ENCODE data around the gene ANKFN1.

Gene ANKFN1

DNA sequence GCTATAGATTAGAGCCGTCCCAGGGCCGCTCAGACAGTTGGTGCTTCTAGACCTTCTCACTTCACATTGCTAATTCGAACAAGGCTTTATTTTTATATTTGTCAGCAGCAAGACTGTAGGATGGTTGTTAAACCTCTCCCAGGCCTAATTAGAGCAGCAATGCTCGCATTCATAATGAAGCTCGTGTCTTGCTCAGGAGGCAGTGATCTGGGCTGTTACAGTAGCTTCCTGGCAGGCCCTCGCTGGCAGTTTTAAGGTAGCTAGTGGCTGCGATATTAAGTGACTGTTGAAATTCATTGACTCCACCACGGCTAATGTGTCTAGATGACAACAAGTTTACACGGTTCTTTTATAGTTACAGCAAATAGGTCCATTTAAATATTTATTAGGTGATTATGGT, 23.2 kb upstream of the ANKFN1 start:
- TF ChIP-seq, protein P1, sequence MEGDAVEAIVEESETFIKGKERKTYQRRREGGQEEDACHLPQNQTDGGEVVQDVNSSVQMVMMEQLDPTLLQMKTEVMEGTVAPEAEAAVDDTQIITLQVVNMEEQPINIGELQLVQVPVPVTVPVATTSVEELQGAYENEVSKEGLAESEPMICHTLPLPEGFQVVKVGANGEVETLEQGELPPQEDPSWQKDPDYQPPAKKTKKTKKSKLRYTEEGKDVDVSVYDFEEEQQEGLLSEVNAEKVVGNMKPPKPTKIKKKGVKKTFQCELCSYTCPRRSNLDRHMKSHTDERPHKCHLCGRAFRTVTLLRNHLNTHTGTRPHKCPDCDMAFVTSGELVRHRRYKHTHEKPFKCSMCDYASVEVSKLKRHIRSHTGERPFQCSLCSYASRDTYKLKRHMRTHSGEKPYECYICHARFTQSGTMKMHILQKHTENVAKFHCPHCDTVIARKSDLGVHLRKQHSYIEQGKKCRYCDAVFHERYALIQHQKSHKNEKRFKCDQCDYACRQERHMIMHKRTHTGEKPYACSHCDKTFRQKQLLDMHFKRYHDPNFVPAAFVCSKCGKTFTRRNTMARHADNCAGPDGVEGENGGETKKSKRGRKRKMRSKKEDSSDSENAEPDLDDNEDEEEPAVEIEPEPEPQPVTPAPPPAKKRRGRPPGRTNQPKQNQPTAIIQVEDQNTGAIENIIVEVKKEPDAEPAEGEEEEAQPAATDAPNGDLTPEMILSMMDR (IDR thresholded peaks at IDR 0.05; ENCODE audit: borderline replicate concordance, control extremely low read depth, extremely low read depth, insufficient read depth, missing control alignments) = no peak
- DNase-seq (ENCODE audit: low spot score) = no peak
- in situ Hi-C loops (cut with MboI; ENCODE audit: low sequenced_read_pairs, unreplicated experiment) = no loop called here

DNA sequence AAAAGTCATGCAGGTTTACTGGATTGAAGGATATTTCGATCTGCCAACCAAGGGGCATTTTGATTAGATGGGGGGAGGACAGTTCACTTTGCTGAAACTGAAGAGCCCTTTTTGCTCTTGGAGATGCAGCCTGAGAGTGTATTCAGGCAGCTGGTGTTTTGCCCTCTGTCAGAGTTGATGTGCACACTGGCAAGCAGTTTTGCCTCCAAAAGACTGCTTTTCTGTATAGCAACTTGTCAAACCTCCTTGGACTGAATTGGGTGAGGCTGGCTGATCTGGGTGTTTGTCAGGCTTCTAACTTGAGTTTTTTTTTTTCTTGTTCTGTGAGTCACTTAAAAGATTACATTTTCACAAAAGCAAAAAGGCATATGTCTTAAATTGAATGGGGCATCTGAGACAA, 22.6 kb upstream of the ANKFN1 start:
- no peak for DNase-seq (ENCODE audit: low spot score)
- in situ Hi-C loops (cut with MboI; ENCODE audit: low sequenced_read_pairs, unreplicated experiment) = no loop called here
- TF ChIP-seq, protein P1 (IDR thresholded peaks at IDR 0.05; ENCODE audit: borderline replicate concordance, control extremely low read depth, extremely low read depth, insufficient read depth, missing control alignments) = no peak

DNA sequence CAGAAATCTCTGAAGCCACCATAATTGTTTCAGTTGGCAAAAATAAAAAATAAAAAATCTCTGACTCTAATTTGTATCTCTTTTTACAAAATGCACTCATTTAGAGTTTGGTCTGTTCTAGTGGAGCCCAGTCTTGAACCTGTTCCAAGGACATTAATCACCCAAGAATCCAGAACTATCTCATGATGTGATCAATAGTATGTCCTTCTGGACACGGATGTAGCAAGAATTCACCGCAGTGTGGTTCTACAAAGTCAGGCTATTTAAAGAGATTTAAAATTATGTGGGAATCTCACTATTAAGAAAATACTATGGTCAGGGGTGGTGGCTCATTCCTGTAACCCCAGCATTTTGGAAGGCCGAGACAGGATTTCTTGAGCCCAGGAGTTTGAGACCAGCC, 21.8 kb upstream of the ANKFN1 start:
- no peak for DNase-seq (ENCODE audit: low spot score)
- TF ChIP-seq, protein P1 (IDR thresholded peaks at IDR 0.05; ENCODE audit: borderline replicate concordance, control extremely low read depth, extremely low read depth, insufficient read depth, missing control alignments) = no peak
- in situ Hi-C loops (cut with MboI; ENCODE audit: low sequenced_read_pairs, unreplicated experiment) = no loop called here

DNA sequence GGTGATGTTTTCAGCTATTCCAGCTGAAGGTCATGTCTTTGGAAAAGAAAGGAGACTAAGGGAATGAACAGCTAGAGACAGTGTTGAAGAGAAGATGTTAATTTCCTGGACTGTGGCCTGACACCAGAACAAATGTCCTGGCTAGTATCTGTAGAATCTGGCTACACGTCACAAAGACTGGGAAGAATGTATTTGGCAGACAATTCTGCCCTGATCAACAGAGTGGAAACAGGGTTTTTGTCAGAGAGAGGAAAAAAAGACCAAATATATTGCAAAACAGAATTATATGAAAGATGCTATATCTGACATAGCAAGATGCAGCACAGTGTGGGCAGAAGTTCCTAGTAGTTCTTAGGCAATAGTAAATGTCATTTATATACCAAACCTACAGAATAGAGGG, 17.0 kb upstream of the ANKFN1 start:
- TF ChIP-seq, protein P1 (IDR thresholded peaks at IDR 0.05; ENCODE audit: borderline replicate concordance, control extremely low read depth, extremely low read depth, insufficient read depth, missing control alignments) = no peak
- DNase-seq (ENCODE audit: low spot score) = no peak
- in situ Hi-C loops (cut with MboI; ENCODE audit: low sequenced_read_pairs, unreplicated experiment) = no loop called here

DNA sequence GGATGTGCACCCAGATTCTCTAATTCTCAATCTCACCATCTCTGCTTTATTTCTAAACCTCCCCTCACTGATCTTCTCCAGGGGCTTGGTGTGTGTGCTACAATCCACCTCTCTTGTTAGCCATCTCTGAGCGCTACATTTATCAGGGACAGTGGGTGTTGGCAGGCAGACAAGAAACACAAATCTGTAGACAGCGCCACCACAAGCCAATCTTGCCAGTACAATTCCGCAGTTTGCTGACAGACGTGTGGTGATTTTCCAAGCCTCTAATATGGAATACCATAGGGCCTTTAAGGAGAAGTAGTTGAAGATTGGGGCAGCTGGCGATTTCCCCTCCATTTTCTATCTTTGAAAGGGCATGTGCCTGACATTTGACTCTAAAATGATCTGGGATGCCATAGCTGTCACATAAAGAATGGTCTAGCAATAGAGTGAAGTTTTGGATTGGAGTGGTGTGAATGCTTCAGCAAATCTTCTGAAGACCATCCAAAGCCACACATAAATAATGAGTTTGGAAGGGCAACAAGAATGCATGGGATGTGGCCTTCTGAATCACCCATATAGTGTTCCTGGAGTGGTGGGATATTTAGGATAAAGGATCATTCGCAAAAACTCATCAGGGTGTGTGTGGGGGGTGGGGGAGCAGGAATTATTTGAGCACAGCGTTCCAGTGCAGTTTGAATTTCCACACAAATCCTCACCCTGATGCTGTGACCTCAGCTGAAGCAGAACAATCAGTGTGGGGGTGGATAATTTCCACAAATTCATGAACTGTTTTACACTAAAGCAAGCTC, 12.0 kb upstream of the ANKFN1 start:
- in situ Hi-C loops (cut with MboI; ENCODE audit: low sequenced_read_pairs, unreplicated experiment) = no loop called here
- TF ChIP-seq, protein P1 (IDR thresholded peaks at IDR 0.05; ENCODE audit: borderline replicate concordance, control extremely low read depth, extremely low read depth, insufficient read depth, missing control alignments) = no peak
- DNase-seq (ENCODE audit: low spot score) = no peak

DNA sequence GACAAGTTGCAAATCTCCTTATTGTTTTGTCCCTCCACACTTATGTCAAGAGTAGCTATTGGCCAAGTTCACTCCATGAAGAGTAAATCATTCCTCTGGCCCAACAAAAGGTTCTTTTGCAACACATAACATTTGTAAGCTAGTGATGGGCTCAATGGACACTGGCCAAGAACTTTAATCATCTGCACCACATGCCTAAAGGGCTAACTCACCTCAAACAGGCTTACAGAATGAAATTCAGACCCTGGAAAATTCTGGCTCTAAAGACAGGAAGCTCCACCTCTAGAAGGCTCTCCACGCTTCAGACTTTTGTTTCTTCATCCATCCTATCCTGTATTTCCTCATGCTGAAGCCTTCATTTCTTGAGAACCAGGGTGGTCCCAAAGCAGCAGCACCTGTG, 10.9 kb upstream of the ANKFN1 start:
- DNase-seq (ENCODE audit: low spot score) = no peak
- TF ChIP-seq, protein P1 (IDR thresholded peaks at IDR 0.05; ENCODE audit: borderline replicate concordance, control extremely low read depth, extremely low read depth, insufficient read depth, missing control alignments) = no peak
- in situ Hi-C loops (cut with MboI; ENCODE audit: low sequenced_read_pairs, unreplicated experiment) = no loop called here

All from GM13976 (cell line).